SU-DHL-6 (cell line): ENCODE measurements around the gene WDR31.

Source experiments
- H2AFZ ChIP-seq: fragments of 200-600 bp; sonication (generic); 2 replicates; pipeline ENCODE4 v1.6.1; 2014; ENCODE audit warnings: low read depth, mild to moderate bottlenecking, moderate library complexity, mixed read lengths, antibody characterized with exemption, low read length; ENCODE audit not compliant: severe bottlenecking
- H3F3A ChIP-seq: fragments of 200-600 bp; shearing (Covaris generic); 2 replicates; pipeline ENCODE4 v1.6.0; 2016; ENCODE audit warnings: antibody characterized with exemption, mild to moderate bottlenecking; ENCODE audit not compliant: insufficient read depth
- H3K27ac ChIP-seq: fragments of 200-600 bp; sonication (generic); 2 replicates; pipeline ENCODE4 v1.5.1; 2016; ENCODE audit warnings: low read depth, mild to moderate bottlenecking, low read length, moderate library complexity, mixed read lengths
- H3K27me3 ChIP-seq: fragments of 200-600 bp; sonication (generic), shearing (Covaris generic); 2 replicates; pipeline ENCODE4 v1.6.0; 2014; ENCODE audit warnings: mild to moderate bottlenecking, low read length
- H3K36me3 ChIP-seq: fragments of 200-600 bp; sonication (generic); 2 replicates; pipeline ENCODE4 v1.6.1; 2014; ENCODE audit warnings: mild to moderate bottlenecking, low read length, mixed read lengths
- H3K4me2 ChIP-seq: fragments of 300-600, 200-600 bp; shearing (Covaris generic), sonication (generic); 2 replicates; pipeline ENCODE4 v1.6.0; 2014; ENCODE audit warnings: low read length, low read depth, mild to moderate bottlenecking; ENCODE audit not compliant: poor library complexity, severe bottlenecking
- H3K4me3 ChIP-seq: fragments of 200-600 bp; sonication (generic); 2 replicates; pipeline ENCODE4 v1.5.1; 2014; ENCODE audit warnings: antibody characterized with exemption, low read length, mild to moderate bottlenecking, mixed read lengths; ENCODE audit not compliant: insufficient read depth, poor library complexity, severe bottlenecking
- H3K79me2 ChIP-seq: fragments of 200-600 bp; sonication (generic); 2 replicates; pipeline ENCODE4 v1.6.1; 2014; ENCODE audit warnings: mild to moderate bottlenecking, low read length, moderate library complexity; ENCODE audit not compliant: insufficient read depth
- H3K9ac ChIP-seq: fragments of 200-600 bp; sonication (generic); 2 replicates; pipeline ENCODE4 v1.7.0; 2014; ENCODE audit warnings: mild to moderate bottlenecking, low read length
- H3K9me2 ChIP-seq: fragments of 200-600 bp; sonication (generic); replicated peaks from 2 replicates; pipeline ENCODE4 v1.6.1; 2014; ENCODE audit warnings: low read length; ENCODE audit not compliant: insufficient read depth
- H3K9me3 ChIP-seq: fragments of 200-600 bp; sonication (generic); 2 replicates; pipeline ENCODE4 v1.6.1; 2014; ENCODE audit warnings: low read length, mixed read lengths; ENCODE audit not compliant: insufficient read depth
- H4K20me1 ChIP-seq: fragments of 200-600 bp; sonication (generic); 2 replicates; pipeline ENCODE4 v1.6.1; 2014; ENCODE audit warnings: low read depth, mild to moderate bottlenecking, antibody characterized with exemption, low read length, moderate library complexity, mixed read lengths
- EZH2phosphoT487 ChIP-seq: fragments of 200-600 bp; sonication (generic), shearing (Covaris generic); conservative IDR thresholded peaks from 2 replicates; pipeline ENCODE4 v1.6.1; 2018; ENCODE audit warnings: mild to moderate bottlenecking, antibody characterized with exemption, low read length, moderate library complexity, mixed read lengths
- TF ChIP-seq, protein P1 (sequence below): fragments of 200-600 bp; sonication (generic); IDR thresholded peaks from one replicate; pipeline ENCODE4 v1.5.1; 2017; ENCODE audit warnings: antibody characterized with exemption, mild to moderate bottlenecking, low read length, moderate library complexity; ENCODE audit not compliant: insufficient read depth, poor library complexity, severe bottlenecking

Gene WDR31

DNA sequence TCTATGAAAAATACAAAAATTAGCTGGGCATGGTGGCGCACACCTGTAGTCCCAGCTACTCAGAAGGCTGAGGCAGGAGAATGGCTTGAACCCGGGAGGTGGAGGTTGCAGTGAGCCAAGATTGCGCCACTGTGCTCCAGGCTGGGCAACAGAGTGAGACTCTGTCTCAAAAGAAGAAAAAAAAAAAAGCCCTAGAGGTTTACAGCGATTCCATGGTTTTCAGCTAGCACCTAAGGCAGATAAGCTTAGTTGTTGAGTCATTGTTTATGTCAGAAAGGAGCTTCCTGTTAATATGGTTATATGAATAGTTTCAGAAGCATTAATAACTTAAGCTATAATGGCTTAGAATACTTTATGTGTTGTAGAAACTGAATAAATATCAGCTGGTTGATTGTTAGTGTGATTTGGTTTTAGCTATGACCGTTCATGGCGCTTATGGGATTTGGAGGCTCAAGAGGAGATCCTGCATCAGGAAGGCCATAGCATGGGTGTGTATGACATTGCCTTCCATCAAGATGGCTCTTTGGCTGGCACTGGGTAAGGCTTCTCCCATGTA lies 49.9 kb downstream of the WDR31 start:
- no peak overlapping the region for H3K9ac ChIP-seq
- H3F3A ChIP-seq, result no peaks in the 10 kb centered on the region
- no peak overlapping the region for H2AFZ ChIP-seq
- peaks cover 56% of the 10 kb centered on the region; the same call in 1 of the 2 replicates for H3K36me3 ChIP-seq
- H3K79me2 ChIP-seq, result no peaks in the 10 kb centered on the region
- no peaks in the 10 kb centered on the region for H3K9me2 ChIP-seq
- TF ChIP-seq, protein P1, sequence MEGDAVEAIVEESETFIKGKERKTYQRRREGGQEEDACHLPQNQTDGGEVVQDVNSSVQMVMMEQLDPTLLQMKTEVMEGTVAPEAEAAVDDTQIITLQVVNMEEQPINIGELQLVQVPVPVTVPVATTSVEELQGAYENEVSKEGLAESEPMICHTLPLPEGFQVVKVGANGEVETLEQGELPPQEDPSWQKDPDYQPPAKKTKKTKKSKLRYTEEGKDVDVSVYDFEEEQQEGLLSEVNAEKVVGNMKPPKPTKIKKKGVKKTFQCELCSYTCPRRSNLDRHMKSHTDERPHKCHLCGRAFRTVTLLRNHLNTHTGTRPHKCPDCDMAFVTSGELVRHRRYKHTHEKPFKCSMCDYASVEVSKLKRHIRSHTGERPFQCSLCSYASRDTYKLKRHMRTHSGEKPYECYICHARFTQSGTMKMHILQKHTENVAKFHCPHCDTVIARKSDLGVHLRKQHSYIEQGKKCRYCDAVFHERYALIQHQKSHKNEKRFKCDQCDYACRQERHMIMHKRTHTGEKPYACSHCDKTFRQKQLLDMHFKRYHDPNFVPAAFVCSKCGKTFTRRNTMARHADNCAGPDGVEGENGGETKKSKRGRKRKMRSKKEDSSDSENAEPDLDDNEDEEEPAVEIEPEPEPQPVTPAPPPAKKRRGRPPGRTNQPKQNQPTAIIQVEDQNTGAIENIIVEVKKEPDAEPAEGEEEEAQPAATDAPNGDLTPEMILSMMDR, result no peak
- no peak for TF ChIP-seq EZH2phosphoT487
- H3K27ac ChIP-seq, result no peak overlapping the region
- no peak overlapping the region for H3K4me3 ChIP-seq
- H3K4me2 ChIP-seq, result no peak overlapping the region
- no peaks in the 10 kb centered on the region for H3K9me3 ChIP-seq
- no peaks in the 10 kb centered on the region for H3K27me3 ChIP-seq
- no peaks in the 10 kb centered on the region; the same call in 1 of the 2 replicates for H4K20me1 ChIP-seq

DNA sequence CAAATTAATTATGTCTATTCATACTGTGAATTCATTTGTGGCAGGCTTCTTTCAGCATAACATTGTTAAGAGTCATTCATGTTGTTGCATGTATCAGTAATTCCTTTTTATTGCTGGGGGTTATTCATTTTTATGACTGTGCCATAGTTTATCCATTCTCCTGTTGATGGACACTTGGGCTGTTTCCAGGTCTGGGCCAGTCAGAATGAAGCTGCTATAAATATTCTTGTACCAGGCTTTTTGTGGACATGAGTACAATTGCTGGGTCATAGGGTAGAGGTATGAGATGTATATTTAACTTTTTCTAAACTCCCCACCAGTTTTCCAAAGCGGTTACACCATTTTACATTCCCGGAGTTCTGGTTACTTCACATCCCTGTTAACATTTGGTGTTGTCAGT lies 51.0 kb downstream of the WDR31 start:
- Histone ChIP-seq H3K9me2 (no peaks in the 10 kb centered on the region), H3K9ac (no peak overlapping the region), H3K4me3 (no peak overlapping the region), H3K4me2 (no peak overlapping the region), H2AFZ (no peak overlapping the region), H3K27me3 (no peaks in the 10 kb centered on the region), H3K79me2 (no peaks in the 10 kb centered on the region), H3K9me3 (no peaks in the 10 kb centered on the region), H3K27ac (no peak overlapping the region), H3K36me3 (peaks cover 65% of the 10 kb centered on the region; the same call in 1 of the 2 replicates), H4K20me1 (no peaks in the 10 kb centered on the region; the same call in 1 of the 2 replicates), H3F3A (no peaks in the 10 kb centered on the region)
- TF ChIP-seq EZH2phosphoT487, result no peak
- TF ChIP-seq, protein P1, result no peak

DNA sequence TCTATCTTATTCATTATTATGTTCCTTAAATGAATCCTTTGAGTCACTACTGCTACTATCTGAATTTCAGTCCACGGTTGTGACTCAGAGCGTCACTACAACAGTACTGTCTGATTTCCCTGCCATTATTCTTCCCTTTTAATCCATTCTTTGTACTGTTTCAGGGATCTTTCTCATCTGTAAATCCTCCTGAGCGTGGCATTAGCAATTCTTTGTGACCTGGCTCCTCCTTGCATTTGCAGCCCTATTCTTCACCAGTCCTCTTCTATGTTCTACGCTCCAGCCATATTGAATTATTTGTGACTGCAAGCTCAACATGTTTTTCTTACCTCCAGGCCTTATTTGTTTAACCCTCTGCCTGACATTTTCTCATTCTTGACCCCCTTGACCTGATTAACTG lies 58.7 kb downstream of the WDR31 start:
- TF ChIP-seq EZH2phosphoT487, result no peak
- TF ChIP-seq, protein P1, result no peak
- Histone ChIP-seq H3K4me3 (no peak overlapping the region), H3K79me2 (peaks cover 14% of the 10 kb centered on the region), H3K9me2 (no peaks in the 10 kb centered on the region), H3F3A (no peaks in the 10 kb centered on the region), H3K36me3 (peaks cover 48% of the 10 kb centered on the region; the same call in 1 of the 2 replicates), H2AFZ (no peak overlapping the region), H3K9ac (no peak overlapping the region), H3K27ac (no peak overlapping the region), H3K27me3 (no peaks in the 10 kb centered on the region), H3K4me2 (no peak overlapping the region), H3K9me3 (no peaks in the 10 kb centered on the region), H4K20me1 (no peaks in the 10 kb centered on the region; the same call in 1 of the 2 replicates)
